Measurements from ENCODE around the gene NOVA2.

DNA sequence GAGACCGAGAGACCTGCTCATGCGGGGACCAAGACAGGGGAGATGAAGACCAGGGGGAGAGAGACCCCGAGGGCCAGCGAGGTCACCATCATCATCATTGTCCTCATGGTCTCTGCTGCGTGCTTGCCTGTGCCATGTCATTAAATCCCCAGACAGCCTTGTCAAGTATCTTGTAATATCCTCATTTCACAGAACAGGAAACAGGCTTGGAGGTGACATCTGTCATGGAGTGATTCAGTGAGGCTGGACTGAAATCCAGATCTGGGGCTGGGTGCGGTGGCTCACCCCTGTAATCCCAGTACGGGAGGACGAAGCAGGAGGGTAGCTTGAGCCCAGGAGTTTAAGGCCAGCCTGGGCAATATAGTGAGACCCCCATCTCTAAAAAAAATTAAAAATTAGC, 53.2 kb downstream of the NOVA2 start:
- TF ChIP-seq SPI1 (IDR thresholded peaks at IDR 0.05; ENCODE audit: low read depth, low read length) (no peak), POLR2AphosphoS5 (IDR thresholded peaks at IDR 0.05; ENCODE audit: low read depth, low read length) (no peak), POLR2A (IDR thresholded peaks at IDR 0.05; ENCODE audit: low read depth, low read length) (no peak), TAF1 (IDR thresholded peaks at IDR 0.05; ENCODE audit: low read depth, low read length) (no peak)
